Loucy (cell line): ENCODE results near the gene CMTM3.

ENCODE experiments used
- CTCF ChIP-seq: fragments of 200-600 bp; sonication (generic); conservative IDR thresholded peaks from 2 replicates; pipeline ENCODE4 v1.5.1; 2014; ENCODE audit warnings: mild to moderate bottlenecking, antibody characterized with exemption, low read length
- EZH2phosphoT487 ChIP-seq: fragments of 200-600 bp; IDR thresholded peaks from 2 replicates; pipeline ENCODE4 v1.6.1; 2018; ENCODE audit warnings: antibody characterized with exemption, mild to moderate bottlenecking, moderate library complexity, borderline replicate concordance

GRCh38 chr16:66605177-66605978, 874 bp downstream of the CMTM3 start:
- TF ChIP-seq CTCF (no peak), EZH2phosphoT487 (no peak)
